GM12873 (cell line): ENCODE measurements around the gene MAP4K3.

Source experiments
- TF ChIP-seq, protein P1 (sequence below): IDR thresholded peaks from 2 replicates; pipeline ENCODE4 v1.5.1; 2012; ENCODE audit warnings: low read depth, mild to moderate bottlenecking, moderate library complexity, low read length, control low read depth; ENCODE audit not compliant: insufficient read depth; ENCODE audit errors: missing control alignments

The MAP4K3 gene

DNA sequence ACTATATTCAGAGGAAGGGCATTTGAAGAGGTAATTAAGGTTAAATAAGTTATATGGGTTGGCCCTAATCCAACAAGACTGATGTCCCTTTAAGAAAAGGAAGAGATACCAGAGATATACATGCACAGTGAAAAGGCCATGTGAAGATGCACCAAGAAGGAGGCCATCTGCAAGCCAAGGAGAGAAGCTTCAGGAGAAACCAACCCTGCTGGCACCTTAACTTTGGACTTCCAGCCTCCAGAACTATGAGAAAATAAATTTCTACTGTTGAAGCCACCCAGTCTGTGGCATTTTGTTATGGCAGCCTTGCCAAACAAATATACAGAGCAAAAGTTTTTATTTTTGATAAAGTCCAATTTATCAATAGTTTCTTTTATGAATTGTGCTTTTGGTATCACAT lies 51.0 kb downstream of the MAP4K3 start:
- TF ChIP-seq, protein P1, sequence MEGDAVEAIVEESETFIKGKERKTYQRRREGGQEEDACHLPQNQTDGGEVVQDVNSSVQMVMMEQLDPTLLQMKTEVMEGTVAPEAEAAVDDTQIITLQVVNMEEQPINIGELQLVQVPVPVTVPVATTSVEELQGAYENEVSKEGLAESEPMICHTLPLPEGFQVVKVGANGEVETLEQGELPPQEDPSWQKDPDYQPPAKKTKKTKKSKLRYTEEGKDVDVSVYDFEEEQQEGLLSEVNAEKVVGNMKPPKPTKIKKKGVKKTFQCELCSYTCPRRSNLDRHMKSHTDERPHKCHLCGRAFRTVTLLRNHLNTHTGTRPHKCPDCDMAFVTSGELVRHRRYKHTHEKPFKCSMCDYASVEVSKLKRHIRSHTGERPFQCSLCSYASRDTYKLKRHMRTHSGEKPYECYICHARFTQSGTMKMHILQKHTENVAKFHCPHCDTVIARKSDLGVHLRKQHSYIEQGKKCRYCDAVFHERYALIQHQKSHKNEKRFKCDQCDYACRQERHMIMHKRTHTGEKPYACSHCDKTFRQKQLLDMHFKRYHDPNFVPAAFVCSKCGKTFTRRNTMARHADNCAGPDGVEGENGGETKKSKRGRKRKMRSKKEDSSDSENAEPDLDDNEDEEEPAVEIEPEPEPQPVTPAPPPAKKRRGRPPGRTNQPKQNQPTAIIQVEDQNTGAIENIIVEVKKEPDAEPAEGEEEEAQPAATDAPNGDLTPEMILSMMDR: no peak

DNA sequence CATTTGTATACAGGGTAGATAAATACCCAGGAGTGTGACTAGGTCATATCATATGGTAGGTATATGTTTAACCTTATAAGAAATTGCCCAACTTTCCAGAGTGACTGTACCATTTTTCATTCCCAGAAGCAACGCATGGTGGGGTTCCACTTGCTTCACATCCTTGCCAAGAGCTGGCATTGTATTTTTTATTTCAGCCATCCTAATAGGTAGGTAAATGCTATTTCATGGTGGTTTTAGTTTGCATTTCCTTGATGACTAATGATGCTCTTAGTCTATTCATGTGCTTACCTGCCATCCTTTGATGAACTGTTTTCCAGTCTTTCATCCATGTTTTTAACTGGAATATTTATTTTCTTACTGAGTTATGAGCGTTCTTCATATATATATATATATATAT lies 51.9 kb downstream of the MAP4K3 start:
- TF ChIP-seq, protein P1: no peak

DNA sequence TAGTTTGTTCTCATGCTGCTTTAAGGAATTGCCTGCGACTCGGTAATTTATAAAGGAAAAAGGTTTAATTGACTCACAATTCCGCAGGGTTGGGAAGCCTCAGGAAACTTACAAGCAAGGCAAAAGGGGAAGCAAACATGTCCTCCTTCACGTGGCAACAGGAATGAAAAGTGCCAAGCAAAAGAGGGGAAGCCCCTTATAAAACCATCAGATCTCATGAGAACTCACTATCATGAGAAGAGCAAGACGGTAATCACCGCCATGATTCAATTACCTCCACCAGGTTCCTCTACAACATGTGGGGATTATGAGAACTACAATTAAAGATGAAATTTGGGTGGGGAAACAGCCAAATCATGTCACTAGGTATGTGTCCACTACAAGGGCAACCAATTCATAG lies 53.9 kb downstream of the MAP4K3 start:
- TF ChIP-seq, protein P1: no peak

DNA sequence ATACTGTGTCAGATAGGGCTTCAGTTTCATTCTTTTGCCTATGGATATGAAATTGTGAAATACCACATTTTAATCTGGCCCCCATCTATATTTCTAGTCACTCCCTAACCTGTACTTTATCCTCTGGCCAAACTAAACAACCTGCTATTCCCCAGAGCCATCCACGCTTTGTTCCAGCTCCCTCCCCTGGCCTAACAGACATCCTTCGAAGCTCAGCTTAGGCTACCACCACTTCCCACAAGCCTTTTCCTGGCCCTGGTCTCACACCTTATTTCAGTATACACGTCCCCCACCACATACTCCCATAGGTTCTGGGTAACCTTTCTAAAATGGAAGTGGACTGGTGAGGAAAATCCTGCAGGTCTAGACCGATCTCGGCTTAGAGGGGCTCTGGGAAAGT lies 55.4 kb downstream of the MAP4K3 start:
- TF ChIP-seq, protein P1: no peak

DNA sequence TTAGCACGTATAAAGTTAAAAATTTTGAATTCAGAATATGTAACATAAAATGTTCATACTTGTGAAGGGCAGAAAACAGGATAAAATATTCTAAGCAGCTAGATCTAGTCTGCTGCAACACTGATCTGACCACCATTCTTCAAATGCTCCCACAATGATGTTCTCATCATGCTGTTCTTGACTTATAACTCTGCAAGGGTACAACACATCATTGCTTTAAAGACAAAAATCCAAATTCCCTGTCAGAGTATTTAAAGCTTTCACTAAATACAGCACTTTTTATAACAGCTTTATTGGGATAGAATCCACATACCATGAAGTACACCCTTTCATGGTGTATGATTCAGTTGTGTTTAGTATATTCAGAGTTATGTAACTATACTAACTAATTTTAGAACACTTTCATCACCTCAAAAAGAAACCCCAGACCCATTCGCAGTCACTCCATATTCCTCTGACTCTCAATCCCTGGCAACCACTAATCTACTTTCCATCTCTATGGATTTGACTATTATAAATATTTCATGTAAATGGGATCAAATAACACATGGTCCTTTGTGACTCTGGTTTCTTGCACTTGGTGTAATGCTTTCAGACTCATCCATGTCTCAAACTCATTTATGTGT lies 56.4 kb downstream of the MAP4K3 start:
- TF ChIP-seq, protein P1: no peak

DNA sequence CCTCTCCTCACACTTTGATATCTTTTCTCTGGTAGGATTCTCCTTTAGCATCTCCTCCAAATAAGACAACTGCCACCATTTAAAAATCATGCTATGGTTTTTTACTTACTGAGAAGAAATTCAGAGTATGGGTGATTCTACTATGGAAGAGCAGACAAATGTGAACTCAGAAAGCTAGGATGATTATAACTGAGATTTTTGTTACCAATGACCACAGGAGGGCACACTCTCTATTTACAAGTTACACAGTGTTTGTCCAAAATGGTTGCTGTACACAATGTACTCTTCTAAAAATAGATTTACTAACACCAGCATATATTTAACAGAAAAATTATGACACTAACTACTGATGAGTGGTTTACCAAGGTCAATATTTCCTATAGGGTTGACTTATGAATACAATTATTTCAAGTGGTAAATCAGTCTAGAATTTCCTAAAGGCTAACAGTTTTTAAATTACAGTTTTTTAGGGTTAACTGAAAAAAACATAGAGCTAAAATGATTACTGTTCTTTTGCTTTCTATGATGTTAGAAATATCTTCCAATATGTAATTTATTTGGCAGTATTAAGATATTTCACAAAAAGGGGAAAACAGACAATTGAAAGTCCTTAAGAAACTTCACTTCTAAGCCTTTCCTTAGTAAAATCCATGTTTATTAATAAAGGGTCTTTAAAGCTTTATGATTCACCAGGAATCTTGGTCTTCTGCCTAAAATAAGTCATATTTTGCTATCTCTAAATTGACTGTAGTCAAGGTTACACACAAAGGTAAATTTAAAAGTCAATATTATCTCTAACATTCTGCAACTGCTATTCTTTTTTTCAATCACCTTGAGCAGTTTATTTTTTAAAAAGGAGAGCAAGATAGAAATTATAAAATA lies 57.2 kb downstream of the MAP4K3 start:
- TF ChIP-seq, protein P1: peak; percentile 54

DNA sequence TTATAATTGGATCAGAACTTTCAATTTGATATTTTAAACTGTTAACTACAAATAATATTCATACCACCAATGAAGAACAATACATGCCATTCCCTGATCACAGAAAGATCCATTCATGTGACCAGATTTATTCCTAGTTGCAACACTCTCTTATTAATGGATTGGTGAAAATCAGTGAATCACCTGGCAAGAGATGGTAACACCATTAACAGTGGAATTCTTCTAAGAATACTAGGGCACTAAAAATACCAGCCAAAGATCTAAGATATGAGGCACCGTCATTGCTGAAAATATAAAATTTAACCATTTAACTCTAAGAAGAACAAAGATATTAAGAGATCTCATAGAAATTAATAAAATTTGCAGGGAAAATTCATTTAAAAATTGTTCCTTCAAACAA lies 58.1 kb downstream of the MAP4K3 start:
- TF ChIP-seq, protein P1: no peak
